SK-N-SH treated with all-trans-retinoic acid at 6 μM for 48 hours (cell line): Measurements from ENCODE around the gene DPYSL3.

Experiments used
- ATAC-seq: fragments of 200-7000 bp; cut with Tn5 transposase; 3 replicates; pipeline ENCODE4 v1.9.1; 2020; ENCODE audit warnings: mild to moderate bottlenecking, moderate library complexity
- ARNTL ChIP-seq: fragments of 450-650 bp; formaldehyde crosslinking; IDR thresholded peaks from 2 replicates; pipeline ENCODE4 v1.5.0; 2020; ENCODE audit warnings: low read depth, mild to moderate bottlenecking, moderate library complexity, borderline replicate concordance
- BACH2 ChIP-seq: fragments of 250-450 bp; sonication (Bioruptor Pico); IDR thresholded peaks from 2 replicates; pipeline ENCODE4 v1.9.0; 2021; ENCODE audit warnings: mild to moderate bottlenecking, borderline replicate concordance
- CSDC2 ChIP-seq: fragments of 250-450 bp; sonication (Bioruptor Pico); IDR thresholded peaks from 2 replicates; pipeline ENCODE4 v1.5.0; 2020; ENCODE audit warnings: mild to moderate bottlenecking, moderate library complexity
- ESRRG ChIP-seq: fragments of 250-450 bp; sonication (Bioruptor Pico); IDR thresholded peaks from 2 replicates; pipeline ENCODE4 v1.6.1; 2021; ENCODE audit warnings: mild to moderate bottlenecking
- GLIS3 ChIP-seq: fragments of 250-450 bp; sonication (Bioruptor Pico); IDR thresholded peaks from 2 replicates; pipeline ENCODE4 v1.5.0; 2020; ENCODE audit warnings: mild to moderate bottlenecking, moderate library complexity
- ISL1 ChIP-seq: fragments of 250-450 bp; sonication (Bioruptor Pico); IDR thresholded peaks from 2 replicates; pipeline ENCODE4 v2.1.2; 2022; ENCODE audit warnings: mild to moderate bottlenecking, moderate library complexity
- OSR1 ChIP-seq: fragments of 250-450 bp; sonication (Bioruptor Pico); IDR thresholded peaks from 2 replicates; pipeline ENCODE4 v1.8.0; 2022; ENCODE audit warnings: moderate library complexity, mild to moderate bottlenecking, inconsistent platforms
- PATZ1 ChIP-seq: fragments of 250-450 bp; sonication (Bioruptor Pico); IDR thresholded peaks from 2 replicates; pipeline ENCODE4 v1.8.0; 2020; ENCODE audit warnings: mild to moderate bottlenecking, moderate library complexity, borderline replicate concordance
- PPARA ChIP-seq: fragments of 250-450 bp; sonication (Bioruptor Pico); IDR thresholded peaks from 2 replicates; pipeline ENCODE4 v1.5.0; 2020; ENCODE audit warnings: mild to moderate bottlenecking, borderline replicate concordance
- RARB ChIP-seq: fragments of 250-450 bp; sonication (Bioruptor Pico); IDR thresholded peaks from 2 replicates; pipeline ENCODE4 v1.8.0; 2021; ENCODE audit warnings: mild to moderate bottlenecking, moderate library complexity
- SNAI2 ChIP-seq: fragments of 250-450 bp; sonication (Bioruptor Pico); IDR thresholded peaks from 2 replicates; pipeline ENCODE4 v1.5.0; 2020; ENCODE audit warnings: mild to moderate bottlenecking, moderate library complexity
- TCF4 ChIP-seq: fragments of 250-450 bp; sonication (Bioruptor Pico); IDR thresholded peaks from 2 replicates; pipeline ENCODE4 v1.8.0; 2021; ENCODE audit warnings: mild to moderate bottlenecking, moderate library complexity, borderline replicate concordance
- TOX ChIP-seq: fragments of 250-450 bp; sonication (Bioruptor Pico); IDR thresholded peaks from 2 replicates; pipeline ENCODE4 v1.8.0; 2021; ENCODE audit warnings: mild to moderate bottlenecking, moderate library complexity, borderline replicate concordance
- ZC3H10 ChIP-seq: fragments of 250-450 bp; sonication (Bioruptor Pico); IDR thresholded peaks from 2 replicates; pipeline ENCODE4 v1.5.1; 2021; ENCODE audit warnings: mild to moderate bottlenecking, moderate library complexity
- ZFP3 ChIP-seq: fragments of 250-450 bp; sonication (Bioruptor Pico); IDR thresholded peaks from 2 replicates; pipeline ENCODE4 v1.5.0; 2020; ENCODE audit warnings: mild to moderate bottlenecking, moderate library complexity
- ZFP30 ChIP-seq: fragments of 450-650 bp; formaldehyde crosslinking; IDR thresholded peaks from 2 replicates; pipeline ENCODE4 v1.5.0; 2022; ENCODE audit warnings: mild to moderate bottlenecking, moderate library complexity
- ZNF565 ChIP-seq: fragments of 450-650 bp; formaldehyde crosslinking; conservative IDR thresholded peaks from 2 replicates; pipeline ENCODE4 v1.5.0; 2020; ENCODE audit warnings: low read depth, mild to moderate bottlenecking, moderate library complexity
- ZNF70 ChIP-seq: fragments of 450-650 bp; formaldehyde crosslinking; IDR thresholded peaks from 2 replicates; pipeline ENCODE4 v1.5.0; 2020; ENCODE audit warnings: mild to moderate bottlenecking, moderate library complexity
- ZNF8 ChIP-seq: fragments of 450-650 bp; formaldehyde crosslinking; IDR thresholded peaks from 2 replicates; pipeline ENCODE4 v1.5.0; 2020; ENCODE audit warnings: mild to moderate bottlenecking, moderate library complexity
- TF ChIP-seq, protein P1 (sequence below): fragments of 250-450 bp; sonication (Bioruptor Pico); IDR thresholded peaks from 2 replicates; pipeline ENCODE4 v1.5.0; 2020; ENCODE audit warnings: mild to moderate bottlenecking, moderate library complexity
- TF ChIP-seq, protein P2 (sequence below): fragments of 250-450 bp; sonication (Bioruptor Pico); IDR thresholded peaks from 2 replicates; pipeline ENCODE4 v1.8.0; 2021; ENCODE audit warnings: low read depth, mild to moderate bottlenecking, moderate library complexity, borderline replicate concordance
- TF ChIP-seq, protein P3 (sequence below): fragments of 250-450 bp; sonication (Bioruptor Pico); IDR thresholded peaks from 2 replicates; pipeline ENCODE4 v1.5.1; 2021; ENCODE audit warnings: mild to moderate bottlenecking, moderate library complexity
- TF ChIP-seq, protein P4 (sequence below): fragments of 250-450 bp; sonication (Bioruptor Pico); IDR thresholded peaks from 2 replicates; pipeline ENCODE4 v1.5.1; 2020; ENCODE audit warnings: low read depth, mild to moderate bottlenecking, moderate library complexity

DPYSL3 gene

DNA sequence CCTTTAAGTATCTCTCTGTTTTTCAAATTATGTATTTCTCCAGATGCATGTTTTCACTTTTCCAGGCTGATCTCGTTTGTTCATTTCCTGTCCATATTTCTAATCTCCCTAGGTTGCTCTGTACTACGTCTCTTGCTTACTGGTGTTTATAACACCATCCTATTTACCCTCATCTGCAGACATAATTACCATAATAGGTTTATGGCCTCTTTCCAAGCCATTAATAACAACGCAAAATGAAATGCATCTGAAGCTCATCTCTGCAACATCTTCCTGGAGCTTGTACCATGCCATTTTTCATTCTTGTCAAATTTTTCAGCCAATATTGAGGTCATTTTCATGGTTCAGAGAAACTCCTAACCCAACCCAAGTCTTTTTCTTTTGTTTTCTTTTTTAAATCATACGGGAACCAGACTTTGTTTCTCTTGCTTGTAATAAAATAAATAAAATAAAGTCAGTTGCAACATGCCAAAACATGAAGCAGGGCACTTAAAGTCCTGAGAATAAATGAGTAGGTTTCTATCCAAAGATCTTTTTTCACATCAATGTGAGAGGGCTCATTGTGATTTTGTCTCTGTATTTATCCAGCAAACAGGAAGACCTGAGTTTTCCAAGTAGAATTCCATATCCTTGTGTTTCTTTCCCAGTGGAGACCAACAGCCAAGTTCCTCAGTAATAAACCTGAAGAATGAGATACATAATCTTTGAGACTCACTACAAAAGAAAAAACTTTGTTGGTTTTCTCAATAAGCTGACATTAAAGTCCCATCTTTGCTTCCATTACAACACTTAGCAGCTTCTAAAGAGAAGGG, 37.0 kb downstream of the DPYSL3 start:
- ATAC-seq, result peak; percentile 86
- TF ChIP-seq ZNF565 (CRISPR knock-in tag), result no peak
- TF ChIP-seq ZNF70 (CRISPR knock-in tag), result no peak; the same call in 1 of the 2 replicates
- TF ChIP-seq ZFP3 (CRISPR knock-in tag), result no peak
- peak; percentile 79; the same call in 1 of the 2 replicates for TF ChIP-seq ESRRG (CRISPR knock-in tag)
- peak; percentile 97 for TF ChIP-seq ISL1 (CRISPR knock-in tag)
- peak; percentile 26; the same call in 1 of the 2 replicates for TF ChIP-seq ZNF8 (CRISPR knock-in tag)
- TF ChIP-seq TOX, result no peak
- TF ChIP-seq SNAI2 (CRISPR knock-in tag), result peak; percentile 82; the same call in 1 of the 2 replicates
- TF ChIP-seq CSDC2 (CRISPR knock-in tag), result no peak
- TF ChIP-seq TCF4, result peak; percentile 98
- TF ChIP-seq GLIS3 (CRISPR knock-in tag), result peak; percentile 70; the same call in 1 of the 2 replicates
- TF ChIP-seq, protein P1, sequence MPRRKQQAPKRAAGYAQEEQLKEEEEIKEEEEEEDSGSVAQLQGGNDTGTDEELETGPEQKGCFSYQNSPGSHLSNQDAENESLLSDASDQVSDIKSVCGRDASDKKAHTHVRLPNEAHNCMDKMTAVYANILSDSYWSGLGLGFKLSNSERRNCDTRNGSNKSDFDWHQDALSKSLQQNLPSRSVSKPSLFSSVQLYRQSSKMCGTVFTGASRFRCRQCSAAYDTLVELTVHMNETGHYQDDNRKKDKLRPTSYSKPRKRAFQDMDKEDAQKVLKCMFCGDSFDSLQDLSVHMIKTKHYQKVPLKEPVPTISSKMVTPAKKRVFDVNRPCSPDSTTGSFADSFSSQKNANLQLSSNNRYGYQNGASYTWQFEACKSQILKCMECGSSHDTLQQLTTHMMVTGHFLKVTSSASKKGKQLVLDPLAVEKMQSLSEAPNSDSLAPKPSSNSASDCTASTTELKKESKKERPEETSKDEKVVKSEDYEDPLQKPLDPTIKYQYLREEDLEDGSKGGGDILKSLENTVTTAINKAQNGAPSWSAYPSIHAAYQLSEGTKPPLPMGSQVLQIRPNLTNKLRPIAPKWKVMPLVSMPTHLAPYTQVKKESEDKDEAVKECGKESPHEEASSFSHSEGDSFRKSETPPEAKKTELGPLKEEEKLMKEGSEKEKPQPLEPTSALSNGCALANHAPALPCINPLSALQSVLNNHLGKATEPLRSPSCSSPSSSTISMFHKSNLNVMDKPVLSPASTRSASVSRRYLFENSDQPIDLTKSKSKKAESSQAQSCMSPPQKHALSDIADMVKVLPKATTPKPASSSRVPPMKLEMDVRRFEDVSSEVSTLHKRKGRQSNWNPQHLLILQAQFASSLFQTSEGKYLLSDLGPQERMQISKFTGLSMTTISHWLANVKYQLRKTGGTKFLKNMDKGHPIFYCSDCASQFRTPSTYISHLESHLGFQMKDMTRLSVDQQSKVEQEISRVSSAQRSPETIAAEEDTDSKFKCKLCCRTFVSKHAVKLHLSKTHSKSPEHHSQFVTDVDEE (CRISPR knock-in tag), result peak; percentile 95
- no peak for TF ChIP-seq BACH2 (CRISPR knock-in tag)
- TF ChIP-seq, protein P2, sequence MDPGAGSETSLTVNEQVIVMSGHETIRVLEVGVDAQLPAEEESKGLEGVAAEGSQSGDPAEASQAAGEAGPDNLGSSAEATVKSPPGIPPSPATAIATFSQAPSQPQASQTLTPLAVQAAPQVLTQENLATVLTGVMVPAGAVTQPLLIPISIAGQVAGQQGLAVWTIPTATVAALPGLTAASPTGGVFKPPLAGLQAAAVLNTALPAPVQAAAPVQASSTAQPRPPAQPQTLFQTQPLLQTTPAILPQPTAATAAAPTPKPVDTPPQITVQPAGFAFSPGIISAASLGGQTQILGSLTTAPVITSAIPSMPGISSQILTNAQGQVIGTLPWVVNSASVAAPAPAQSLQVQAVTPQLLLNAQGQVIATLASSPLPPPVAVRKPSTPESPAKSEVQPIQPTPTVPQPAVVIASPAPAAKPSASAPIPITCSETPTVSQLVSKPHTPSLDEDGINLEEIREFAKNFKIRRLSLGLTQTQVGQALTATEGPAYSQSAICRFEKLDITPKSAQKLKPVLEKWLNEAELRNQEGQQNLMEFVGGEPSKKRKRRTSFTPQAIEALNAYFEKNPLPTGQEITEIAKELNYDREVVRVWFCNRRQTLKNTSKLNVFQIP, result peak; percentile 79; the same call in 1 of the 2 replicates
- TF ChIP-seq PPARA (CRISPR knock-in tag), result no peak
- peak; percentile 70; the same call in 1 of the 2 replicates for TF ChIP-seq ZC3H10 (CRISPR knock-in tag)
- TF ChIP-seq RARB, result no peak
- TF ChIP-seq OSR1 (CRISPR knock-in tag), result no peak
- TF ChIP-seq, protein P3, sequence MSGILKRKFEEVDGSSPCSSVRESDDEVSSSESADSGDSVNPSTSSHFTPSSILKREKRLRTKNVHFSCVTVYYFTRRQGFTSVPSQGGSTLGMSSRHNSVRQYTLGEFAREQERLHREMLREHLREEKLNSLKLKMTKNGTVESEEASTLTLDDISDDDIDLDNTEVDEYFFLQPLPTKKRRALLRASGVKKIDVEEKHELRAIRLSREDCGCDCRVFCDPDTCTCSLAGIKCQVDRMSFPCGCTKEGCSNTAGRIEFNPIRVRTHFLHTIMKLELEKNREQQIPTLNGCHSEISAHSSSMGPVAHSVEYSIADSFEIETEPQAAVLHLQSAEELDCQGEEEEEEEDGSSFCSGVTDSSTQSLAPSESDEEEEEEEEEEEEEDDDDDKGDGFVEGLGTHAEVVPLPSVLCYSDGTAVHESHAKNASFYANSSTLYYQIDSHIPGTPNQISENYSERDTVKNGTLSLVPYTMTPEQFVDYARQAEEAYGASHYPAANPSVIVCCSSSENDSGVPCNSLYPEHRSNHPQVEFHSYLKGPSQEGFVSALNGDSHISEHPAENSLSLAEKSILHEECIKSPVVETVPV, result peak; percentile 96
- TF ChIP-seq, protein P4, sequence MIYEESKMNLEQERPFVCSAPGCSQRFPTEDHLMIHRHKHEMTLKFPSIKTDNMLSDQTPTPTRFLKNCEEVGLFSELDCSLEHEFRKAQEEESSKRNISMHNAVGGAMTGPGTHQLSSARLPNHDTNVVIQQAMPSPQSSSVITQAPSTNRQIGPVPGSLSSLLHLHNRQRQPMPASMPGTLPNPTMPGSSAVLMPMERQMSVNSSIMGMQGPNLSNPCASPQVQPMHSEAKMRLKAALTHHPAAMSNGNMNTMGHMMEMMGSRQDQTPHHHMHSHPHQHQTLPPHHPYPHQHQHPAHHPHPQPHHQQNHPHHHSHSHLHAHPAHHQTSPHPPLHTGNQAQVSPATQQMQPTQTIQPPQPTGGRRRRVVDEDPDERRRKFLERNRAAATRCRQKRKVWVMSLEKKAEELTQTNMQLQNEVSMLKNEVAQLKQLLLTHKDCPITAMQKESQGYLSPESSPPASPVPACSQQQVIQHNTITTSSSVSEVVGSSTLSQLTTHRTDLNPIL (CRISPR knock-in tag), result peak; percentile 68; the same call in 1 of the 2 replicates
- peak; percentile 47; the same call in 1 of the 2 replicates for TF ChIP-seq PATZ1
- peak; percentile 91 for TF ChIP-seq ZFP30 (CRISPR knock-in tag)
- peak; percentile 70; the same call in 1 of the 2 replicates for TF ChIP-seq ARNTL (CRISPR knock-in tag)
- TF ChIP-seq, all 23 proteins: peak for 14

GRCh38 chr5:147467973-147468508, 41.8 kb downstream of the DPYSL3 start:
- TF ChIP-seq ARNTL (CRISPR knock-in tag) (no peak), GLIS3 (CRISPR knock-in tag) (no peak), ZNF565 (CRISPR knock-in tag) (no peak), ISL1 (CRISPR knock-in tag) (no peak), ZC3H10 (CRISPR knock-in tag) (no peak), TOX (no peak), ESRRG (CRISPR knock-in tag) (no peak), RARB (no peak), PATZ1 (no peak), BACH2 (CRISPR knock-in tag) (no peak), ZFP3 (CRISPR knock-in tag) (no peak), OSR1 (CRISPR knock-in tag) (no peak), CSDC2 (CRISPR knock-in tag) (no peak)
- TF ChIP-seq, protein P4 (CRISPR knock-in tag), result no peak
- TF ChIP-seq, protein P3, result no peak
- TF ChIP-seq, all 23 proteins: peak for 0
- no peak for ATAC-seq
